GM12891 (cell line): ENCODE data around the gene OPCML.

Experiments
- PAX5 ChIP-seq: IDR thresholded peaks from 2 replicates; pipeline ENCODE4 v1.6.1; 2011; ENCODE audit warnings: low read length, moderate library complexity, mild to moderate bottlenecking; ENCODE audit not compliant: insufficient read depth, severe bottlenecking
- POLR2A ChIP-seq: IDR thresholded peaks from 2 replicates; pipeline ENCODE4 v1.6.1; 2011; ENCODE audit warnings: low read depth, low read length, control low read depth
- POLR2AphosphoS5 ChIP-seq: IDR thresholded peaks from 2 replicates; pipeline ENCODE4 v1.6.1; 2011; ENCODE audit warnings: low read depth, low read length, control low read depth
- POU2F2 ChIP-seq: IDR thresholded peaks from 2 replicates; pipeline ENCODE4 v1.6.1; 2011; ENCODE audit warnings: low read depth, mild to moderate bottlenecking, control low read depth, low read length, moderate library complexity
- SPI1 ChIP-seq: IDR thresholded peaks from 2 replicates; pipeline ENCODE4 v1.6.1; 2011; ENCODE audit warnings: low read depth, low read length, control low read depth
- TAF1 ChIP-seq: IDR thresholded peaks from 2 replicates; pipeline ENCODE4 v1.6.1; 2011; ENCODE audit warnings: low read depth, low read length, control low read depth

- TF ChIP-seq POLR2A (no peak), TAF1 (no peak), POU2F2 (no peak), POLR2AphosphoS5 (no peak), PAX5 (no peak), SPI1 (no peak)
Observed at GRCh38 chr11:132809070-132809469, 723.2 kb downstream of the OPCML start.
